ENCODE measurements around the gene SMG5.

GRCh38 chr1:156217871-156218270 lies 64.8 kb downstream of the SMG5 start:
- TF ChIP-seq CTCF (IDR thresholded peaks at IDR 0.05; ENCODE audit: poor library complexity) (no peak), EZH2 (IDR thresholded peaks at IDR 0.05; ENCODE audit: borderline replicate concordance) (no peak), EZH2phosphoT487 (IDR thresholded peaks at IDR 0.05; ENCODE audit: low read depth, severe bottlenecking, unreplicated experiment) (no peak)
